Uterus (tissue), 4 donors: Measurements from ENCODE around the gene HSPA4. TPM values are rescaled to one million over a fixed set of nuclear protein-coding genes. Genes with fewer than 3 reads are reported as not detected.
"Not testable (repeated sequence)": the region's sequence is repeated elsewhere in the genome, so short reads cannot be mapped to it uniquely, and the experiment has no call there.

ENCODE experiments used
- DNase-seq, 2 donors: peaks; one replicate each; pipeline ENCODE4 v3.0.0-alpha.2; 2019 to 2020
- H3K27ac ChIP-seq, 2 donors: fragments of 200-600 bp; sonication (generic); 1 replicate in 1 of 2; 2 replicates in 1 of 2; pipeline ENCODE4 v1.5.1; 2016 to 2018
- H3K27me3 ChIP-seq, 2 donors: fragments of 200-600 bp; sonication (generic); one replicate each; pipeline ENCODE4 v1.5.1; 2018 to 2019; ENCODE audit warnings: control low read depth in 1 of 2
- H3K36me3 ChIP-seq, 2 donors: fragments of 200-600 bp; sonication (generic); one replicate each; pipeline ENCODE4 v1.5.1; 2019; ENCODE audit warnings: control low read depth in 1 of 2
- H3K4me1 ChIP-seq, 2 donors: fragments of 200-600 bp; sonication (generic); one replicate each; pipeline ENCODE4 v1.5.1; 2018 to 2019; ENCODE audit warnings: control low read depth in 1 of 2
- H3K4me3 ChIP-seq, 2 donors: fragments of 200-600 bp; sonication (generic); 1 replicate in 1 of 2; 2 replicates in 1 of 2; pipeline ENCODE4 v1.5.1; 2018 to 2019; ENCODE audit warnings: mild to moderate bottlenecking in 1 of 2
- H3K9me3 ChIP-seq, 2 donors: fragments of 200-600 bp; sonication (generic); one replicate each; pipeline ENCODE4 v1.5.1; 2019; ENCODE audit warnings: control low read depth in 1 of 2
- CTCF ChIP-seq, 4 experiments: fragments of 200-600 bp in 2 of 4; fragments of 450-650 bp in 2 of 4; sonication (generic) in 2 of 4; IDR thresholded peaks; one replicate each; pipeline ENCODE4 v1.5.1; 2016 to 2019; ENCODE audit warnings: antibody characterized with exemption in 4 of 4, mild to moderate bottlenecking in 2 of 4, moderate library complexity in 1 of 4
- POLR2A ChIP-seq, 2 donors: fragments of 450-650 bp; IDR thresholded peaks; one replicate each; pipeline ENCODE4 v1.6.1; 2016; ENCODE audit warnings: antibody characterized with exemption in 2 of 2, mild to moderate bottlenecking in 1 of 2, moderate library complexity in 1 of 2
- intact Hi-C: fragments of 100-400 bp; cut with DNase I; formaldehyde crosslinking; loops from one replicate; pipeline ENCODE4 v1.15.1; 2023; ENCODE audit warnings: low total_unique reads
- total RNA-seq, 4 donors: library from RNA; depleted of rRNA in 3 of 4; stranded (reverse); fragments of >200 nt in 3 of 4; gene quantifications; one replicate each; pipeline versions ENCODE4 v1.1.0 to v1.2.4, GENCODE V29; 2014 to 2023
- donor health status: DM: yes; HTN: yes; CAD: no.

The HSPA4 gene
- total RNA-seq, 4 donors from 2014 or later: 22.4 to 107 (median 72.4) TPM

GRCh38 chr5:133032852-133033742, 18.7 kb upstream of the HSPA4 start:
- no peaks in the 10 kb centered on the region for H3K9me3 ChIP-seq
- no peaks in the 10 kb centered on the region for H3K4me1 ChIP-seq
- intact Hi-C loops: no loop called here
- no peak overlapping the region for H3K27ac ChIP-seq
- no peaks in the 10 kb centered on the region for H3K36me3 ChIP-seq
- no peak overlapping the region for H3K4me3 ChIP-seq
- no peaks in the 10 kb centered on the region for H3K27me3 ChIP-seq
- DNase-seq: no peak
- TF ChIP-seq CTCF (IDR thresholded peaks at IDR 0.05) (no peak), POLR2A (IDR thresholded peaks at IDR 0.05) (no peak)

GRCh38 chr5:133034064-133034463, 17.7 kb upstream of the HSPA4 start:
- H3K36me3 ChIP-seq: no peaks in the 10 kb centered on the region
- no peaks in the 10 kb centered on the region for H3K4me1 ChIP-seq
- no peak for DNase-seq
- H3K4me3 ChIP-seq: no peak overlapping the region
- intact Hi-C loops: no loop called here
- no peaks in the 10 kb centered on the region for H3K27me3 ChIP-seq
- no peak overlapping the region for H3K27ac ChIP-seq
- H3K9me3 ChIP-seq: no peaks in the 10 kb centered on the region
- TF ChIP-seq CTCF (IDR thresholded peaks at IDR 0.05) (no peak), POLR2A (IDR thresholded peaks at IDR 0.05) (no peak)

- TF ChIP-seq POLR2A (IDR thresholded peaks at IDR 0.05) (no peak), CTCF (IDR thresholded peaks at IDR 0.05) (no peak)
- H3K27ac ChIP-seq: no peak overlapping the region
- H3K9me3 ChIP-seq: no peaks in the 10 kb centered on the region
- H3K4me1 ChIP-seq: no peaks in the 10 kb centered on the region
- no peaks in the 10 kb centered on the region for H3K36me3 ChIP-seq
- no peak overlapping the region for H3K4me3 ChIP-seq
- DNase-seq: no peak
- intact Hi-C loops: no loop called here
- no peaks in the 10 kb centered on the region for H3K27me3 ChIP-seq
Observed at GRCh38 chr5:133035224-133035623, 16.6 kb upstream of the HSPA4 start.

GRCh38 chr5:133036677-133037076, 15.1 kb upstream of the HSPA4 start:
- DNase-seq, H3K9me3 ChIP-seq, intact Hi-C loops, H3K4me1 ChIP-seq, H3K27ac ChIP-seq, H3K4me3 ChIP-seq, H3K36me3 ChIP-seq, H3K27me3 ChIP-seq: not testable (repeated sequence)

- Histone ChIP-seq H3K4me3 (no peak overlapping the region), H3K27me3 (no peaks in the 10 kb centered on the region), H3K9me3 (no peaks in the 10 kb centered on the region), H3K36me3 (no peaks in the 10 kb centered on the region), H3K27ac (no peak overlapping the region), H3K4me1 (no peaks in the 10 kb centered on the region)
- DNase-seq: no peak
- TF ChIP-seq CTCF (IDR thresholded peaks at IDR 0.05) (no peak), POLR2A (IDR thresholded peaks at IDR 0.05) (no peak)
- intact Hi-C loops: no loop called here
Observed at GRCh38 chr5:133041157-133041784, 10.5 kb upstream of the HSPA4 start.
